ENCODE results near the gene MRPL54.
"Not testable (repeated sequence)": the region's sequence is repeated elsewhere in the genome, so short reads cannot be mapped to it uniquely, and the experiment has no call there.

Gene MRPL54

DNA sequence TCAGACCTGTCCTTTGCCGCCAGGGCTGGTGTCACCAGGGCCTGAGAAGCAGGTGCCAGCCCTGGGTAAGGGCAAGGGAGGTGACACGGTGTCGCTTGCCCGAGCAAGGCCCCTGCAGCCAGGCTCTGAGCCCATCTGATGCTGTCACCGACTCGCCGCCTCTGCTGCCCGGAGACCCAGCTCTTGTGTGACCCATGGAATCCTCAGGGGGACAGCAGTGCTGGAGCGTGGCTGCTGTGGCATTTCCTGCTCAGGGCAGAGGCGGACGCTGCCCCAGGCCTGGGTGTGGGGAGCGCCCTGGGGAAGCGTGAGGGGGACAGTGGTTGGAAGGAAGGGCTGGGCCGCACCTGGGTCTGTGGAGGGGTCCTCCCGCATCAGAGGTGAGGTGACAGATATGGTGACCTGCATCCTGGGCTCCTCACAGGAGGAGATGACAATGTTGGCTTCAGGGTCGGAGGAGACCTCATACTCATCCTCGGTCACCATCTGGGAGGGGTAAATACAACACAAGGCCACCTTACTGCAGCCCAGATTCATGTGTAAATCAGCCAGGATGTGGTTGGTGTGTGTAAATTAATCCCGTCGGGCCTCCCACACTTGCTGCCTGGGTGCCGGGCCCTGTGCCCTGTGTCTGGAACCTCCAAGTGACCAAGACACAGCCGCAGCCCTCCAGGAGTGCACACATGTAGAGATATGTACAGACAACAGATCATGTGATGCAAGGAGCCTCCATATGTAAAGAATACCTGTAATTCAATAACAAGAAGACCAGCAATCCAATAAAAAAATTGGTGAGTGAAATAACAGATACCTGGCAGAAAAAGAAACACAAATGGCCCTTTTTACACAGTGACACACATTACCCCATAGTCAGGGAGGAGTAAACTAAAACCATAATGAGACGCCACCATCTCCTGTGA lies 51.3 kb downstream of the MRPL54 start:
- no peak for DNase-seq

DNA sequence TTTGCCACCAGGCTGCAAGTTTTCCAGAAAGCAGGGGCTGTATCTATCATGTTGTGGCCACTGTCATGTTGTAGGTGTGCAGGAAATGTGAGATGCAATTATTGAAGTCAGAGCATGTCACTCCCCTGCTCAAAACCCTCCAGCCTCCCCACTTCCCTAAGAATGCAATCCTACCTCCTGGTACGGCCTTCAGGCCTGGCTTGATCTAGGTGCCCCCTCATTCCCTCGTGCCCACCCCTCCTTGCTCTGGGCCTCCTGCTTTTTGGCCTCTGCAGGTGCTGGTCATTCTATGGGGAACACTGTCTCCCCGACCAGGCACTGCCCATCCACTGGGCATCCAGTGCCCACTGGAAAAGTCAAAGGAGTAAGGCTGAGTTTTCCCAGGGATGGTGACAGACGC lies 52.2 kb downstream of the MRPL54 start:
- DNase-seq: no peak

GRCh38 chr19:3816148-3816547 lies 53.7 kb downstream of the MRPL54 start:
- DNase-seq: not testable (repeated sequence)

- no peak for DNase-seq
These were observed 54.2 kb downstream of the MRPL54 start for GRCh38 chr19:3816566-3817218.
